HG03095 (cell line): ENCODE data around the gene MARVELD1.

ENCODE experiments used
- ATAC-seq: cut with Tn5 transposase; IDR thresholded peaks from one replicate; pipeline ENCODE4 v1.9.1; 2021; ENCODE audit warnings: moderate library complexity; ENCODE audit not compliant: unreplicated experiment

The MARVELD1 gene

GRCh38 chr10:97719602-97720001 is 6.1 kb downstream of the MARVELD1 start:
- ATAC-seq, result no peak

DNA sequence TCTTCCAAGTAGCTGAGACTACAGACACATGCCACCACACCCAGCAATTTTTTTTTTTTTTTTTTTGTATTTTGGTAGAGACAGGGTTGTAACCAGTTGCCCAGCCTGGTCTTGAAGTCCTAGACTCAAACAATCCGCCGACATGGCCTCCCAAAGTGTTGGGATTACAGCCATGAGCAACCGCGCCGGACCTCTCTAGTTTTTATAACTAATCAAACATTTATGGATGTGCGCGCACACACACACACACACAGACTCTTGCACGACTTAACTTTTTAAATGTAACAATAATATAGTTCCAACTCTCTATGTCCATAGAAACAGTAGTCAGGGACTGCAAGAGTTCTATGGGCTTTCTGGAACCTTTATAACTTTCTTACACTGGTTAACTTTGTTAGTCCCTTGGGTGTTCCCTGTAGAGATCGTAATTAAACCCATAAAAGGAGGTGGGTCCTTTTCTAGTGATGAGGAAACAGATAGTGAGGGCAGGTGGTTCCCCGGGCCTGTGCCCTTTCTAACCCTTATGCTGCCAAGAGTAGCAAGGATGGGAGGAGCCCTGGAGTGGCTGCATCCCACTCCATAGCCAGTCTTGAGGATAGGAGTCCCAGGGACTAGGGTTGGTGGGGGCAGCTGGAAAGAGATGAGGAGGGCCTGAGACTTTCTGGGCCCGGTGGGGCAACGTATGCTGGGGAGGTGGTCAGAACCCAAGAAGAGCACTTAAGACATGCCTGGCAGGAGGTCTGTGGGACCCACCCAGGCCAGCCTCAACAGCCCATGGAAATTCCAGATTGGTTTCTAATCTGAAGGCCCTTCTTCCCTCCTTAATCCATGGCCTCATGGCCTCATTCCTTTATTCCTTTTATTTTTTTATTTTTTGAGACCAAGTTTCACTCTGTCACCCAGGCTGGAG is 8.6 kb downstream of the MARVELD1 start:
- ATAC-seq, result no peak

DNA sequence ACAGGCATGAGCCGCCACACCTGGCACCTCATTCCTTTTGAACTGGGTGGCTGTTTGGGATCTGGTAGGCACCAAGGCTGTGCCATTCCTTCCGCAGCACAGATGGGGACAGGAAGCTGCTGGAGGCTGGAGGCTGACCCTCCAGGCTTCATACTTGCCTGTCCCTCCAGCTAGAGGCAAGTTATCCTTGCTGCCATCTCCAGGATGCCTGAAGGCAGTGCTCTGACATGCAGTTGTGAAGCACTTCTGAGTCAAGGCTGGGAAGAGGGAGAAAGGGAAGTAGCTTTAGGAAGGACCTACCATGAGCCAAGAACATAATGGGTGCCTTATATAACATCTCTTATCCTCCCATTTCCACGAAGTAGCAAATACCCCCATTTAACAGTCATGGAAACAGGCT is 9.5 kb downstream of the MARVELD1 start:
- no peak for ATAC-seq

- ATAC-seq, result no peak
These were observed 10.9 kb downstream of the MARVELD1 start for GRCh38 chr10:97724341-97724941.

DNA sequence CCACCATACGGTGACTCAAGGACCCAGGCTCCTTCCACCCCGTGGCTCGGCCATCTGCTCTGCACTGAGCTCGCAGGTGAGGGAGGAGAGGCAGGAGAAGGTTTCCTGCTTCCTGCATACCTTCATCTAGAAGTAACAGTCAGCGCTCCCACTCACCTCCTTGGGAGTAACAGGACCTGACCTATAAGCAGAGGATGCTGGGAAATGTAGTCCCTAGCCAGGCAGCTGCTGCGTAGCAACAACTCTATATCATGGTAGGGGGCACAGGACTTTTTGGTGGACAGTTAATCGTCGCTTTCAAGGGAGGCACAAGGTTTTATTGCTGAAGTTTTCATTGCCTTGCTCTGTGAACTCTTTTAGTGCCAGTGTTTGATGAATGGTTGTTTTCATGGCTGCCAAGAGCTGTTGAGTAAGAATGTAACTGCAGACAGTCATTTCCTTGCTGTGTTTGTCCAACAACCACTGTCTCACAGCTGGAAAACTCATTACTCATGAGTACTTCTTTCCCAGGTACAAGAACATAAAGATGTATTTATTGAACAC is 13.2 kb downstream of the MARVELD1 start:
- no peak for ATAC-seq

GRCh38 chr10:97729014-97729413 is 15.5 kb downstream of the MARVELD1 start:
- no peak for ATAC-seq

- ATAC-seq, result no peak
These were observed 18.0 kb downstream of the MARVELD1 start for GRCh38 chr10:97731346-97732051.

DNA sequence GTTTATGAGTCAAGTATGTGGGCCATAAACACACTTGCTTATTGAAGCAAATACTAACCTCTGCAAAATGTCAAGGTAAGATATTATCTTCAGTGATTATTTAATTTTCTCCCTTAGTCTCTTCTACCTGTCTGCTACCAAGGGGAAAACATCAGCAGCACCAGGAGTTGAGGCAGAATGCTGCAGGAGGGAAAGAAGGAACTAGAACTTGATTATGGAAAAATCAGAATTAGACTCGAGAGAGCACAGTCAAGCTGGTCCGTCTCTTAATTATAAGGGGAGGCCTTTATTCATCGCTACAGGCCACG is 18.5 kb downstream of the MARVELD1 start:
- no peak for ATAC-seq

DNA sequence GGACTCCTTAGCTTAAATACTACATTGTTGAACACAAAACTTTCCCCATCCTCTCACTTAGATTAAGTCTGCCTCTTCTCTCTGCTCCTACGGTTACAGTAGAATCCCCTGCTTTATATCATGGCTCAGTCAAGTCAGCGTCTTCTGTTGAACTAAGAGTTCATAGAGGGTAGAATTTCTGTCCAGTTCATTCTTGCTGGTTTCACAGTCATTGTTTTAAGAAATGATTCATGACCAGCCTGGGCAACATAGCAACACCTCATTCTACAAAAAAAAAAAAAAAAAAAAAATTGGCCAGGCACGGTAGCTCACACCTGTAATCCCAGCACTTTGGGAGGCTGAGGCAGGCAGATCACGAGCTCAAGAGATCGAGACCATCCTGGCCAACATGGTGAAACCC is 19.7 kb downstream of the MARVELD1 start:
- no peak for ATAC-seq

DNA sequence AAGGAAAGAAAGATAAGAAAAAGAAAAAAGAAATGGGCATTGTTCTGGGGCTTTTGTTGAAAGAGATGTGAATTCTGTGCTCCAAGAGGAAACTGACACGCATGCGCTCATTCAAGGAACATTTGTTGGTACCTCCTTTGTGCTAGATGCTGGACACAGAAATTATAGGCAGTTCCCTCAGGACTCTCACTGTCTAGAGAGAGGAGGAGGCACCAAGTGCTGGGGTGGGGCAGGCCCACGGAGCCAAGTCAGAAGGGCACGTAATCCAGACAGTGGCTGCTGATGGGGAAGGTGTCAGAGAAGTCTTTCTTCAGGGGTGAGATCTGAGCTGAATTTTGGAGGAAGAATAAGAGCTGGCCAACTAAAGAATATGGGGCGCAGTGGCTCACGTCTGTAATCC is 20.5 kb downstream of the MARVELD1 start:
- ATAC-seq, result no peak

DNA sequence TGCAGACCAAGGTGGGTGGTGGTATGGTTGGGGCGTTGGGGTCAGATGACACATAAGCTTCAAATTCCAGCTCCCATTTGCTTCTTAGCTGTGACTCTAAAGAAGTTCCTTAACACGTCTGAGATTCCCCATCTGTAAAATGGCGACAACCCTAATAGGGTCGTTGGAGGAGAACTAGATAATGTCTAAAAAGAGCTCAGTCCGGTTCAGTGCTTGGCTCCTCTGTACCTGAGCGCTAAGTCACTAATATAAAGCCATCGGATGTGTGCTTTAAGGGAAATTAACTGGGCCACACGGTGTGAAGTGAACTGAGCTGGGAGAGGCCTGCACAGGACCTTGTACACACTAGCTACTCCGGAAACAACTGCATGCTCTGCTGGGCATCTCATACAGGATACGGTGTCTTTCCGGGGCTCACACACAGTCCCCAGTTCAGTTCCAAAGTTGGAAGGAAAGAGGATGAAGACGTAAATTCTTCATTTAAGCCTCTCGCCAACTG is 22.9 kb downstream of the MARVELD1 start:
- peak; percentile 20 for ATAC-seq

DNA sequence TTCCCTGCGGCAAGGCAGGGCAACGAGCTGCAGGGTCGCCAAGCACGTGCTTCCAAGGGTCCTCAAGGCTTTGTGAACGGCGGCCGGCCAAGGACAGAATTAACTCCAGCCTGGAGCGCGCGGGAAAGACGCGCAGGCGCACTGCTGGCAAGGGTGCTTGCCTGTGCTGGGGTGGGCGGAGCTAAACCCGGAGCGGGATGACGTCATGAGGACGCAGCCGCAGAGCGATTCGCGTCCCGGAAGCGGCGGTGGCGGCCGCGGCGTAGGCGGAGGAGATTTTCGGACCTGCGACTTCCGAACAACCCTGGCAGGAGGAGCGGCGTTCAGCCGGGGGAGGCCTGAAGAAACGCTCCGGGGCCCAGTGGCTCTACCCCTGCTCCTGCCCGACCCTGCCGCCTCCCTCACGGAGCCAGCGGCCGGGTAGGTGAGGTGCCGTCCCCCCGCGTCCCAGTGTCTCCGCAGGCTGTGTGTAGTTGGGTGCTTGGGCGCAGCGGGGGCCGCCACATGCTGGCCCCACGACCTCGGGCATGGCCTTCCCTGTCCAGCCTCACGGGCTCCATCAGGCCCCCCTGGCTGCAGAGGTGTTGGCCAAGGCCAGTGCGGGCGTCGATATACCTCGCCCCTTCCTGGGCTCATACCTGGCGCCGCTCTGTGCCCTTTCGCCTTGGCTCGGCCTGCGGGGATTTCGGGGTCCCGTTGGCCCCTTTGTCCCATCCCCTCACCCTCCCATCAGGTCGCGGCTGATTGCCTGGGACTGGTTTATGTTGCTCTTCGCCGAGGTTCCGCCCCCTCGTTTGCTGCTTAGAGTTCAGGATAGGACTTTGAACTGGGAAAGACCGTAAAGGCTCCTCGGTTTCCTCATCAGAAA is 23.6 kb downstream of the MARVELD1 start, which contains the start of gene ZFYVE27:
ZFYVE27 (plus strand) TSS at position 227 of the 868 bp plus-strand sequence. CDS start 1,350 bp downstream, outside the sequence.
- ATAC-seq, result peak; percentile 83

DNA sequence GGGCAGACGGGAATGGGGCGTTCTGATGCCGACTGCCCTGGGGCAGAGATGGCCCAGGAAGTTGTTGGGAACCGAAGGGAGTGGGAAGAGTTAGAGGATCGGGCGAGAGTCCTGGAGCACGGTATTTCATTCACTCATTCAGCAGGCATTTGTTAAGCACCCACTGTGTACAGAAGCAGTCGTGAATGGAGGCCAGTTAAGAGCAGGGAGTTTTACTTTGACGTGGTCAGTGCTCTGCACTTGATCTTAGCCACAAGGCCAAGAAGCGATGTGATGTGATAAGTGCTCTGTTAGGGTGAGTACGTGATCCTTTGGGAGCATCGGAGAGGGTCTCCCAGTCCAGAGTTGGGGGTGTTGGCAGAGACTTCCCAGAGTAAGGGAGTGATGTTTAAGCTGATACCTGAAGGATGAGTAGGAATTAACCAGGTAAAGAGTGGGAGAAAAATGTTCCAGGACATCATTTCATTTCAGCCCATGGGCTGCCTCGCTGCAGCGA is 24.3 kb downstream of the MARVELD1 start:
- ATAC-seq, result peak; percentile 17

DNA sequence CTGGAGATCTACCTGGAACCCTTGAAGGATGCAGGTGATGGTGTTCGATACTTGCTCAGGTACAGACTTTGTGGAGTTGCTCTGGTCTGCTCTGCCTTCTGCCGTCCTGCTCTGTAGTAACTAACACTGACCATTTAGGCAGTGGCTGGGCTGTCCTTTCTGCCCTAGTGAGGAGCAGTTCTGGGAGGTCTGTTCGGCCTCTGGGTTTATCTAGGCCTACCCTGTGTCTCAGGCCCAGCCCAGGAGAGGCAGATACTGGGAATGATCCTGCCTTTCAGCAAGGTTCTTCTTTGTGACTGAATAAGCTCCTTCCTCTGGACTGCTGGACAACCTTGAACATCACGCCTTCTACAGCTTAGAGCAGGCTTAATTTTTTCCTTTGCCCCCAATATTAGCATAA is 25.1 kb downstream of the MARVELD1 start:
- ATAC-seq, result no peak

DNA sequence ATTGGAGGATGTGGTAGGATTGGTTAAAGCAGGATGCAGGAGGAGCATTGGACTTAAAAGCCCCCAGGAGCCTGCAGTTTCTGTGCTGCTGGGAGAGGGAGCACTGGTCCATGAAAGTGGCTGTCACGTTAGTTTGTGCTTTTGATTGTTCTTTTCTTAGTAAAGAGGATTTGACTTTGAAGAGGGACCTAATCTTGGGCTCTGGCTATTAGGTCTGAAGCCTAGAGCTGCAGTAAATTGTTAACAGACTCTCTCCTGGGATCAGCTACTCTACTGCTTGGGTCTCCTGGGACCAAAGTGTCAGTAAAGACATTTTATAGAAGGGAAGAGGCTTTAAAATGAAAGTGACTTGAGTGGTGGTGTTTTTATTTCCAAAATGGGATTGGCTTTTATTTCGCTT is 27.1 kb downstream of the MARVELD1 start:
- no peak for ATAC-seq

DNA sequence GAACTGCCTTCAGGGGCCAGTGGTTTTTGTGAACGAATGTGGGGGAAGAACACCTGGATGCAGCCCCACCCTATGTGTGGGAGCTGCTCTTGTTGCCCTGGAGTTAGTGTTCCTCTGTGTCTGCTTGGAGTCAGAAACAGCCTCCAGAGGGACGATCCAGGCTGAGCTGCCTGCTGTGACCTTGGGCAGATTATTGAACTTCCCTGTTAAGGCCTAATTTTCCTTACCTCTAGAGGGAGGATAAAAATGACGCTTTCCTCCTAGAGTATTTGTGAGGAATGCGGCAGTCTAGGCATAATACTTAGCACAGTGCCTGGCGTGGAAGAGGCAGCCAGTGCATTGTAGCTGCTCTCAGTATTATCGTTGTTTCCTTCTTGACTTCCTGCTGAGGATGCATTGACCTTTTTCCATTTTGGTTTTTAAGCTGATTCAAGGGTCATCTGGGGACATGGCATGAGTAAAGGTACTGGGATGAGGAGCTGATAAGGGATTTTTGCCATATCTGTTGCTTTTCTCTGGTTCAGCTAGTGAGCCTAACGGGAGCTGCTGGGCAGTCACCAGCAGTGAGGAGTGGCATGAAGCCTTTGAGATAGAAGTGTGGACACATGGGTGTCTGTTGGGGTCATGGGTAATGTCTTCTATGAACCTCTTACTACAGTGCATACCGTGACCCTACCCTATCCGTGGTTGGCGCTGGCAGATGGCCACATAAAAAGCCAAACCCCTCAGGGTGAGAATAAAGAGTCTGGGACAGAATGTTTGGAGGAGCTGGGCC is 29.8 kb downstream of the MARVELD1 start:
- ATAC-seq, result no peak

- ATAC-seq, result no peak
These were observed 31.0 kb downstream of the MARVELD1 start for GRCh38 chr10:97744405-97745035.

DNA sequence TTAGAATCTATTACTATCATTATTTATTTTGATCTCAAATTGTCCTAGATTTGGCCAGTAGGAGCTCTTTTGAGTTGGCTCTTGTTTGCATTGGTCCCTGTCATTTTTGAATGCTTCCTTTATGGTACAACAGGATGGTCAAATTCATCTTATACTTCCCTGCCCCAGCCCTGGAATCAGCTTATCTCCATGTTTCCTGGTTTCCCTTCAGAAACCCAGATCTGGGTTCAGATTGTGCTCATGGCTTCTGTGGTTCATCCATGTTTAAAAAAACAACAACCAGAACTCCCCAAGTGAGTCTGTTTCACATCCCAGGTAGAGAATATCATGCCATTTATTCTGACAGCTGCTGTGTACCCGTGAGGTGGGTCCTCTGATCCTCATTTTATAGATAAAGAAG is 34.0 kb downstream of the MARVELD1 start:
- ATAC-seq, result no peak

- ATAC-seq, result no peak
These were observed 34.6 kb downstream of the MARVELD1 start for GRCh38 chr10:97748116-97748515.
